ENCODE measurements around the gene FAM124B. TPM values are rescaled to one million over a fixed set of nuclear protein-coding genes. Genes with fewer than 3 reads are reported as not detected.

Gene FAM124B
- total and polyA plus RNA-seq, 2 donors (not counting 1 experiment from before 2014, with no cell fraction given), result 0.13 to 0.34 TPM

DNA sequence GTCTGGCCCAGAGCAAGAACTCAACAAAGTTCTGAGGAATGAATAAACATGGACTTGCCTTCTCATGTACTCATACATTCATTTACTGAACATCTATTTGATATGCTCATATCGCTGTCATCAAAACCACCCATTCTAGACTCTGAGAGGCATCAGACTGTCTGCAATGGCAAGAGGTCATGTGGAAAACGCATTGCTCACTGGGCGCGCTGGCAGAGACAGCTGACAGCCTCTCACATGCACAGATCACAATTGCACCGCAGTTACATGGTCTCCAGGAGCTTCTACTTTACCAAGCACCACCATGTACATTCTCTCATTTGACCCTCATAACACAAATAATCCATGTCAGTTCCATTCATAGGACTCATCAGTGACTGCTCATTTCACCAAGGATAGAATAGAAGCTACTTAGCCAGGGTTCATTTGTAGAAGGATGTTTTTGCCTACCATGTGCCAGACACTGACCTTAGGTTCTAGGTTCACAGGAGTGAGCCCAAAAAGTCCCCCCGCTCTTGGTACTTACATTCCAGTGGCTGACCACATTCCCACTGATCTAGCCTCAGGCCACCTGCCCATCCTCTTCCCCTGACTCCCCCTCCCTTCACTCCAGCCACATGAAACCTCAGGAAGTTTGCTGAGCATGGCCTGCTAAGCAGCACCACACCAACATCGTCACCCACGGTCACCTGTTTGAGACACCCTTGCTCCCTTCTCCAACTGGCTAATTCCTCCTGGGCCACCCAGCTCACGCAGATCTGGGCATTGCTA lies 6.1 kb downstream of the FAM124B start:
- Histone ChIP-seq H4K20me1 (ENCODE audit: control insufficient read depth, insufficient read depth, low read length, poor library complexity, severe bottlenecking) (no peaks in the 10 kb centered on the region), H3K9me3 (ENCODE audit: control extremely low read depth in 1 of 3, control insufficient read depth in 2 of 3, insufficient read depth in 1 of 3, low read length in 2 of 3) (no peaks in the 10 kb centered on the region), H2AFZ (ENCODE audit: insufficient read depth, low read depth, low read length, poor library complexity, severe bottlenecking) (no peak overlapping the region), H3K36me3 (replicated peaks in 1 of 2; ENCODE audit: control extremely low read depth in 1 of 2, control insufficient read depth in 1 of 2, extremely low read depth in 1 of 2, insufficient read depth in 2 of 2, low read length in 1 of 2) (no peaks in the 10 kb centered on the region), H3K79me2 (ENCODE audit: control insufficient read depth, insufficient read depth, low read length) (no peaks in the 10 kb centered on the region), H3K27me3 (replicated peaks in 1 of 4; ENCODE audit: control extremely low read depth in 1 of 4, control insufficient read depth in 3 of 4, insufficient read depth in 4 of 4, low read length in 3 of 4) (no peaks in the 10 kb centered on the region), H3K4me3 (ENCODE audit: control extremely low read depth in 1 of 5, extremely low read depth in 1 of 5, insufficient read depth in 1 of 5, low read depth in 2 of 5, low read length in 4 of 5) (no peak overlapping the region), H3K27ac (ENCODE audit: low read length in 2 of 2) (no peak overlapping the region), H3K4me1 (ENCODE audit: control insufficient read depth in 2 of 2, insufficient read depth in 2 of 2, low read length in 2 of 2) (peaks cover 0 to 1% of the 10 kb centered on the region in 2 donors), H3K9ac (ENCODE audit: low read length) (no peak overlapping the region), H3K4me2 (replicated peaks; ENCODE audit: low read depth, low read length, poor library complexity, severe bottlenecking) (no peak overlapping the region)
- no peak for ATAC-seq (ENCODE audit: low read depth)
- no peak for DNase-seq
- intact Hi-C loops (cut with micrococcal nuclease), result no loop called here
- 79% methylated on average over 8 of the region's 9 CpGs for WGBS (ENCODE audit: insufficient coverage)
- ChIA-PET CTCF (no interaction called here), POLR2A (no interaction called here)
- no peak for TF ChIP-seq EZH2 (IDR thresholded peaks at IDR 0.05; ENCODE audit: borderline replicate concordance, insufficient read depth, low read depth, low read length, poor library complexity, severe bottlenecking)
- TF ChIP-seq, protein P1, sequence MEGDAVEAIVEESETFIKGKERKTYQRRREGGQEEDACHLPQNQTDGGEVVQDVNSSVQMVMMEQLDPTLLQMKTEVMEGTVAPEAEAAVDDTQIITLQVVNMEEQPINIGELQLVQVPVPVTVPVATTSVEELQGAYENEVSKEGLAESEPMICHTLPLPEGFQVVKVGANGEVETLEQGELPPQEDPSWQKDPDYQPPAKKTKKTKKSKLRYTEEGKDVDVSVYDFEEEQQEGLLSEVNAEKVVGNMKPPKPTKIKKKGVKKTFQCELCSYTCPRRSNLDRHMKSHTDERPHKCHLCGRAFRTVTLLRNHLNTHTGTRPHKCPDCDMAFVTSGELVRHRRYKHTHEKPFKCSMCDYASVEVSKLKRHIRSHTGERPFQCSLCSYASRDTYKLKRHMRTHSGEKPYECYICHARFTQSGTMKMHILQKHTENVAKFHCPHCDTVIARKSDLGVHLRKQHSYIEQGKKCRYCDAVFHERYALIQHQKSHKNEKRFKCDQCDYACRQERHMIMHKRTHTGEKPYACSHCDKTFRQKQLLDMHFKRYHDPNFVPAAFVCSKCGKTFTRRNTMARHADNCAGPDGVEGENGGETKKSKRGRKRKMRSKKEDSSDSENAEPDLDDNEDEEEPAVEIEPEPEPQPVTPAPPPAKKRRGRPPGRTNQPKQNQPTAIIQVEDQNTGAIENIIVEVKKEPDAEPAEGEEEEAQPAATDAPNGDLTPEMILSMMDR (IDR thresholded peaks at IDR 0.05), result no peak
- H3K9me3 Mint-ChIP-seq (ENCODE audit: insufficient read depth), result no peaks in the 10 kb centered on the region
- peaks cover 2% of the 10 kb centered on the region for H3K4me1 Mint-ChIP-seq
- no peaks in the 10 kb centered on the region for H3K27me3 Mint-ChIP-seq
- no peak overlapping the region for H3K4me3 Mint-ChIP-seq
- no peak overlapping the region for H3K27ac Mint-ChIP-seq

DNA sequence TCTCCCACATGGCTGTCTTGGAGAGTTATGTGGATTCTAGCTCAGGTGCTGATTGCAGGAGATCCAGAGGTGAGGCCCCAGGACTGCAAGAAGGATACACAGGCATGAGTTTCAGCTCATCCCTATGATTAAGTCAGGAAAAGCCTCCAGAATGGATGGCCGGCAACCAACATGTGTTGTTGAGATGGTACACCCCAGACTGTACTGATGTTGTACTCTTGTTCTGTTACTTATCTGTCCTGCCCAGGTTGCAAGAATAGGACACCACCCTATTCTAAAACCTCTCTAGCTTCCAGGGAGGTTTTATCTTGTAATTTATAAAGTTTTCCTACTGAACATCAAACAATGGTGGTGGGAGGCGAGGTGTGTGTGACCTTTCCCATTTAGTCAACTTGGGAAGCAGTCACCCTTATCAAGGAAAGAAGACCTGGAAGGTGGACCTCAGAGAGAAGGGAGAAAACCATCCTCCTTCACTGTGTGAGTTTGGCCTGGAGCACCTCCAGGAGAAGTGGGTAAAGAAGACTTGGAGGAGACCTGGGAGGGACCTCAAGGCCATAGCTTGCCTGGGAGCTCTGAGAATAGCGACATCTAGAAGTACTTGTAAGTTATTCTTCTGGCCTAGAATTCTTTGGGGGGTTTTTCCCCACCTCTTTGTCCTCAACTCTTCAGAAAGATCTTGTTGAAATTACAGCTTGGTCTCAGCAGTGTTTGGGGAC lies 8.6 kb downstream of the FAM124B start:
- H4K20me1 ChIP-seq (ENCODE audit: control insufficient read depth, insufficient read depth, low read length, poor library complexity, severe bottlenecking), result no peaks in the 10 kb centered on the region
- POLR2A ChIA-PET, result no interaction called here
- H3K9me3 Mint-ChIP-seq (ENCODE audit: insufficient read depth), result no peaks in the 10 kb centered on the region
- DNase-seq, result no peak
- no peaks in the 10 kb centered on the region for H3K79me2 ChIP-seq (ENCODE audit: control insufficient read depth, insufficient read depth, low read length)
- no peak overlapping the region for H2AFZ ChIP-seq (ENCODE audit: insufficient read depth, low read depth, low read length, poor library complexity, severe bottlenecking)
- H3K4me3 ChIP-seq (ENCODE audit: control extremely low read depth in 1 of 5, extremely low read depth in 1 of 5, insufficient read depth in 1 of 5, low read depth in 2 of 5, low read length in 4 of 5), result no peak overlapping the region
- intact Hi-C loops (cut with micrococcal nuclease), result no loop called here
- H3K27ac ChIP-seq (ENCODE audit: low read length in 2 of 2), result no peak overlapping the region
- no peaks in the 10 kb centered on the region for H3K4me1 ChIP-seq (ENCODE audit: control insufficient read depth in 2 of 2, insufficient read depth in 2 of 2, low read length in 2 of 2)
- H3K36me3 ChIP-seq (replicated peaks in 1 of 2; ENCODE audit: control extremely low read depth in 1 of 2, control insufficient read depth in 1 of 2, extremely low read depth in 1 of 2, insufficient read depth in 2 of 2, low read length in 1 of 2), result no peaks in the 10 kb centered on the region
- no peak for ATAC-seq (ENCODE audit: low read depth)
- no peak overlapping the region for H3K4me2 ChIP-seq (replicated peaks; ENCODE audit: low read depth, low read length, poor library complexity, severe bottlenecking)
- no peak overlapping the region for H3K27ac Mint-ChIP-seq
- CTCF ChIA-PET, result no interaction called here
- H3K27me3 Mint-ChIP-seq, result peaks cover 4% of the 10 kb centered on the region
- H3K9me3 ChIP-seq (ENCODE audit: control extremely low read depth in 1 of 3, control insufficient read depth in 2 of 3, insufficient read depth in 1 of 3, low read length in 2 of 3), result no peaks in the 10 kb centered on the region
- H3K27me3 ChIP-seq (replicated peaks in 1 of 4; ENCODE audit: control extremely low read depth in 1 of 4, control insufficient read depth in 3 of 4, insufficient read depth in 4 of 4, low read length in 3 of 4), result no peaks in the 10 kb centered on the region
- WGBS (ENCODE audit: insufficient coverage), result 100% methylated on average over 1 of the region's 3 CpGs
- TF ChIP-seq, protein P1 (IDR thresholded peaks at IDR 0.05), result no peak
- TF ChIP-seq EZH2 (IDR thresholded peaks at IDR 0.05; ENCODE audit: borderline replicate concordance, insufficient read depth, low read depth, low read length, poor library complexity, severe bottlenecking), result no peak
- no peaks in the 10 kb centered on the region for H3K4me1 Mint-ChIP-seq
- H3K9ac ChIP-seq (ENCODE audit: low read length), result no peak overlapping the region
- no peak overlapping the region for H3K4me3 Mint-ChIP-seq

Data from B cell (primary cell).